GM12801 (cell line): ENCODE results near the gene TSPAN14.

ENCODE experiments used
- CTCF ChIP-seq: IDR thresholded peaks from one replicate; pipeline ENCODE4 v1.5.1; 2011; ENCODE audit warnings: control low read depth; ENCODE audit not compliant: insufficient read length; ENCODE audit errors: extremely low read depth

The TSPAN14 gene

GRCh38 chr10:80528901-80529300, 74.8 kb downstream of the TSPAN14 start:
- no peak for TF ChIP-seq CTCF

- TF ChIP-seq CTCF: no peak
These were observed 75.5 kb downstream of the TSPAN14 start for GRCh38 chr10:80529604-80530003.

DNA sequence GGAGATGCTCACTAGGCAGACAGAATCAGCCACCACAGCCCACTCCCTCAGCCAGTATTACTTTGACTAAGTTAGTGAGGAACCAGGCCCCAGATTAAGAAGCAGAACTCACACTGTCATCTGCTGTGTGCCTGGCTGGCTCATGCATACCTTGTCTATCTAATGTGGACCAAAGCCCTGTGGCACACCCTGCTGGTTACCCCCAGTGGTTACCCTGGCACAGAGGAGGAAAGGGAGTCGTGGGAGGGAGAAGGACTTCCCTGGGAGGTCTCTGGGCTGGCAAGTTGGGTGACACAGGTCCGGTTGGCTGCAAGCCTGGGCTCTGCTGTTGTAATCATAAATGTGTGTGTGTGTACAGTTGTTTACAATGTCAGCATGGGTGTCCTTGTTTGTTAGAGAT, 76.1 kb downstream of the TSPAN14 start:
- TF ChIP-seq CTCF: no peak

GRCh38 chr10:80530816-80531215, 76.7 kb downstream of the TSPAN14 start:
- TF ChIP-seq CTCF: no peak

DNA sequence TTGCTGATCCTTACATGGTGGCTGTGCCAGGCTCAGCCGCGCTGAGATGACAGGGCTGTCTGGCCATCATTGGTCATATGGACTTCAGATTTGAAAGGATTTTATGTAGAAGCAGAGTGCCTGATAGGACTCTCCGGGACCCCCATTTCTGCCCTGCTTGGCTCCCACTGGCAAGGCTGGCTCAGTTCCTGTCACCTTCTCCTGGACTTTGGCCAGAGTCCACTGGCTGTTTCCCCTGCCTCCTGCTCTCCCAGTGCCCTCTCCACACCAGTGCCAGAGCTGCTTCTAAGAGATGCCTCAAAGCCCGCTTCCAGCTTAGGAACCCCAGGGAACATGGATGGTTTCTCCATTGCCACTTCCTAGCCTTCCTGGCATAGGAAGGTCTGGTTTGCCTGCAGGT, 78.5 kb downstream of the TSPAN14 start:
- TF ChIP-seq CTCF: no peak

- no peak for TF ChIP-seq CTCF
These were observed 81.7 kb downstream of the TSPAN14 start for GRCh38 chr10:80535671-80536360.

DNA sequence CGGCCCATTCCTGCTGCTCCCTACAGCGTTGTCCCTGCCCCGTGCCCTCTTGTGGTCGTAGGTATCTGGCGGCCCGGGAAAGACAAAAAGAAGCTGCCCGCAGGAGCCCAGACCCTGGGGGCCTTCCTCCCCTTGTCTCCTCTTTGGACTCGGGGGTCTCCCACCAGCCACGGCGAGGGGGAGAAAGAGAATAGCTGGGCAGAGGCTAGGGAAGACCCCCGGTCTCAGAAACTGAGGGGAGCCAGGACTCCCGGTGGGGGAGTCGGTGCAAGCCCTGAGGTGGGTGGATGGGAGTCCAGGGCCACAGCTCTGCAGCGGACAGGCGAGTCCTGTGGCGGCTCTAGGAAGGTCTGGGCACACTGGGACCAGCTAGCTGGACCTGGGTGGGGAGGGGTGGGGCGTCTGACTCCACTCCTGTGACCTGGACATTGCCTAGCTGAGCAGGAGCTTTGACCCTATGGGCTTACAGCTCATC, 82.3 kb downstream of the TSPAN14 start:
- no peak for TF ChIP-seq CTCF
